Transverse colon (tissue), 4 donors: ENCODE data around the gene RORB.

ENCODE experiments used
- CTCF ChIP-seq, 5 experiments: fragments of 200-600 bp in 3 of 5; fragments of 450-650 bp in 2 of 5; sonication (generic) in 3 of 5; IDR thresholded peaks; 1 replicate in 2 of 5; 2 replicates in 3 of 5; pipeline ENCODE4 v1.5.1; 2016 to 2017; ENCODE audit warnings: antibody characterized with exemption in 5 of 5, inconsistent platforms in 3 of 5, mild to moderate bottlenecking in 2 of 5, moderate library complexity in 1 of 5
- POLR2AphosphoS5 ChIP-seq, 3 donors: sonication (generic); formaldehyde crosslinking; IDR thresholded peaks; one replicate each; pipeline ENCODE4 v1.6.1; 2016; ENCODE audit warnings: antibody characterized with exemption in 3 of 3

- TF ChIP-seq CTCF (IDR thresholded peaks at IDR 0.05) (no peak), POLR2AphosphoS5 (IDR thresholded peaks at IDR 0.05) (no peak)
These were observed 80.8 kb downstream of the RORB start for GRCh38 chr9:74577956-74578355.
